NT2/D1 (cell line): ENCODE measurements around the gene DDX1.

Source experiments
- DNase-seq: peaks from one replicate; pipeline ENCODE4 v3.0.0-alpha.2; 2011; ENCODE audit warnings: low read depth, low spot score
- H3K27me3 ChIP-seq: 2 replicates; pipeline ENCODE4 v1.6.0; 2011; ENCODE audit warnings: mild to moderate bottlenecking; ENCODE audit not compliant: insufficient read length, insufficient read depth
- H3K36me3 ChIP-seq: 2 replicates; pipeline ENCODE4 v1.6.1; 2011; ENCODE audit warnings: mild to moderate bottlenecking, low read length, mixed read lengths; ENCODE audit not compliant: insufficient read depth, insufficient read length
- H3K4me1 ChIP-seq: 2 replicates; pipeline ENCODE4 v1.5.1; 2011; ENCODE audit not compliant: insufficient read depth, insufficient read length
- H3K4me3 ChIP-seq: 2 replicates; pipeline ENCODE4 v1.5.1; 2011; ENCODE audit warnings: low read depth; ENCODE audit not compliant: insufficient read length
- H3K9ac ChIP-seq: 2 replicates; pipeline ENCODE4 v1.6.0; 2011; ENCODE audit warnings: low read depth; ENCODE audit not compliant: insufficient read length
- H3K9me3 ChIP-seq: 2 replicates; pipeline ENCODE4 v1.5.1; 2011; ENCODE audit warnings: mild to moderate bottlenecking, low read length; ENCODE audit not compliant: insufficient read depth
- SUZ12 ChIP-seq: IDR thresholded peaks from 2 replicates; pipeline ENCODE4 v1.6.1; 2011; ENCODE audit not compliant: insufficient read length, insufficient read depth; ENCODE audit errors: extremely low read depth
- YY1 ChIP-seq: IDR thresholded peaks from 2 replicates; pipeline ENCODE4 v1.6.1; 2011; ENCODE audit not compliant: insufficient read length, insufficient read depth
- ZNF274 ChIP-seq: IDR thresholded peaks from 2 replicates; pipeline ENCODE4 v1.6.1; 2011; ENCODE audit warnings: mild to moderate bottlenecking, low read depth, low read length

DDX1 gene

DNA sequence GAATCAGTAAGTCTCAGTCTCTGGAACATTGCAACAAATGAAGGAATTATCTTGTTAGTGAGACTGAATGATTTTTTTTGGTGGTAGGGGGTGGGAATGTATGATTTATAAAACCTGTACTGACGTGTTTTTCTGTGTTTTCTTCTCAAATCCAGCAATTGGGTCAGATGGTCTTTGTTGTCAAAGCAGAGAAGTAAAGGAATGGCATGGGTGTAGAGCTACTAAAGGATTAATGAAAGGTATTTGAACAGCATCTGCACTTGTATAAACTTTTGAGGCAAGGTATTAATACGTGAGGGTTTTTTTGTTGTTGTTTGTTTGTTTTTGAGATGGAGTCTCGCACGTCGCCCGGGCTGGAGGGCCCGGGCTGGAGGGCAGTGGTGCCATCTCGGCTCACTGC lies 10.7 kb downstream of the DDX1 start:
- Histone ChIP-seq H3K9ac (no peak overlapping the region), H3K9me3 (no peaks in the 10 kb centered on the region), H3K27me3 (no peaks in the 10 kb centered on the region), H3K4me1 (no peaks in the 10 kb centered on the region), H3K36me3 (peaks cover 92% of the 10 kb centered on the region), H3K4me3 (no peak overlapping the region)
- no peak for DNase-seq
- no peak for TF ChIP-seq SUZ12
- no peak for TF ChIP-seq YY1
- TF ChIP-seq ZNF274, result no peak

DNA sequence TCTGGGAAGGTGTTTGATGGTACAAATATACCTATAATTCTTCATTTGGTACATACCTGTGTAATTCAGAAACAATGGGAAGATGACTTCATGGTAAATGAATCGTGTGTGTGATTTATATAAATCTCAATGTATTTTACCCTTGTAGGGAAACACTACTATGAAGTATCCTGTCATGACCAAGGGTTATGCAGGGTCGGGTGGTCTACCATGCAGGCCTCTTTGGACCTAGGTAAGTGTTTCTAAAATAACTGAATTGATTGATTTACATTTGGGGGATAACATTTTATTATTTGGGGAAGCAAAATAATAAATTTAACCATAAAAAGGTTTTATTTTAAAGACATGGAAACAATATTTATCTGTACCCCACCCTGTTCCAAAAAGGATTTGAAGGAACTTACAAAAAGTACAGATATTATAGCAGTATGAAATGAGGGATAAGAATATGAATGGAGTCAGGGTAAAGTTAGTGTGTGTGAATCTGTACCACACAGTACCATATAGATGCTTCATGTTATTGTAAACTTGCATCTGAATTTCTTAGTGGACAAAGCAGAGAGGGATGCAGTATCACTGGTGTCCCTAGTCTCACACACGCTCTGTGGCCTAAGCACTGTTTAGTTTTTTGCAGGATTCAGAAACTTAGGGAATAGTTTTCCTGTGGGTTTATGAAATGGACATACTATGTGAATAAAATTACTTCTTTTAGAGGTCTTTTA lies 11.5 kb downstream of the DDX1 start:
- TF ChIP-seq SUZ12 (no peak), ZNF274 (no peak), YY1 (no peak)
- H3K4me1 ChIP-seq, result no peaks in the 10 kb centered on the region
- no peak overlapping the region for H3K4me3 ChIP-seq
- H3K9me3 ChIP-seq, result no peaks in the 10 kb centered on the region
- H3K36me3 ChIP-seq, result peaks cover 95% of the 10 kb centered on the region
- no peaks in the 10 kb centered on the region for H3K27me3 ChIP-seq
- H3K9ac ChIP-seq, result no peak overlapping the region
- DNase-seq, result no peak

GRCh38 chr2:15603948-15604347 lies 12.3 kb downstream of the DDX1 start:
- DNase-seq, result no peak
- no peaks in the 10 kb centered on the region for H3K9me3 ChIP-seq
- H3K9ac ChIP-seq, result no peak overlapping the region
- no peak overlapping the region for H3K4me3 ChIP-seq
- H3K36me3 ChIP-seq, result peaks cover 95% of the 10 kb centered on the region
- TF ChIP-seq SUZ12 (no peak), ZNF274 (no peak), YY1 (no peak)
- H3K27me3 ChIP-seq, result no peaks in the 10 kb centered on the region
- no peaks in the 10 kb centered on the region for H3K4me1 ChIP-seq

- Histone ChIP-seq H3K36me3 (peaks cover 96% of the 10 kb centered on the region), H3K4me3 (no peak overlapping the region), H3K27me3 (no peaks in the 10 kb centered on the region), H3K4me1 (no peaks in the 10 kb centered on the region), H3K9me3 (peaks cover 9% of the 10 kb centered on the region), H3K9ac (no peak overlapping the region)
- TF ChIP-seq ZNF274 (no peak), YY1 (no peak), SUZ12 (no peak)
- no peak for DNase-seq
Measured at GRCh38 chr2:15605721-15606120, 14.1 kb downstream of the DDX1 start.

DNA sequence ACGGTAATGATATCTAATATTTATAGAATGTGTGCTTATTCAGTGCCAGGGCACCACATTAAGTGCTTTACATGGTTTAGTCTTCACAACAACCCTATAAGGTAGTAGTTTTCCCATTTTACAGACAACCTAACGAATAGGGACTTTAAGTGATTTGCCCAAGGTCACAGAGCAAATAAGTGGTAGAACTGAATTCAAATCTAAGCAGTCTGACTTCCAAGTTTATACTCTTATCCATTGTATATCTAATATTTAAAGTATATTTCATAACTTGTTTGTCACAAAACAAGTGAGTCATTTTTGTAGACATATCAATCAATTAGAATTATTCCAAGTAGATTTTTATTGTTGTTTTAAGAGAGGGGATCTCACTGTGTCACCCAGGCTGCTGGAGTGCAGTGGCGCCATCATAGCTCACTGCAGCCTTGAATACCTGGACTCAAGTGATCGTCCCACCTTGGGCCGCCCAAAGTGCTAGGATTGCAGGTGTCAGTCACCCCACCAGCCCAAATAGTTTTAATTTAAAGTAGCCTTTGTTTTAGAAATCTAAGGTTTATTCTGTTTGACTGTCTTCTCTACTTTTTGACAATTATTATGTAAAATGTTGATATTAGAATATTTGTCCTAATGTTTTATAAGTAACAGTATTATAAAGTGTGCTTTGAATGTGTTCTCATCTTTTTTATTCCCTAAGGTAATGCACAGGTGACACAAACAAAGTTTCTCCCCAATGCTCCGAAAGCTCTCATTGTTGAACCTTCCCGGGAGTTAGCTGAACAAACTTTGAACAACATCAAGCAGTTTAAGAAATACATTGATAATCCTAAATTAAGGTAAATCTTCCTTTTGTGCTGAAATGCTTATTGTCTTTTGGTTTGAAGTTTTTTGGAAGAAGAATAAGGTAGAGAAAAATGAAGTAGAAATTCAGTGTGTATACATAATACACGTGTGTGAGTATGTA lies 15.1 kb downstream of the DDX1 start:
- no peaks in the 10 kb centered on the region for H3K4me1 ChIP-seq
- H3K27me3 ChIP-seq, result no peaks in the 10 kb centered on the region
- TF ChIP-seq ZNF274 (no peak), YY1 (no peak), SUZ12 (no peak)
- peaks cover 9% of the 10 kb centered on the region for H3K9me3 ChIP-seq
- peaks cover 86% of the 10 kb centered on the region for H3K36me3 ChIP-seq
- no peak for DNase-seq
- no peak overlapping the region for H3K4me3 ChIP-seq
- H3K9ac ChIP-seq, result no peak overlapping the region

DNA sequence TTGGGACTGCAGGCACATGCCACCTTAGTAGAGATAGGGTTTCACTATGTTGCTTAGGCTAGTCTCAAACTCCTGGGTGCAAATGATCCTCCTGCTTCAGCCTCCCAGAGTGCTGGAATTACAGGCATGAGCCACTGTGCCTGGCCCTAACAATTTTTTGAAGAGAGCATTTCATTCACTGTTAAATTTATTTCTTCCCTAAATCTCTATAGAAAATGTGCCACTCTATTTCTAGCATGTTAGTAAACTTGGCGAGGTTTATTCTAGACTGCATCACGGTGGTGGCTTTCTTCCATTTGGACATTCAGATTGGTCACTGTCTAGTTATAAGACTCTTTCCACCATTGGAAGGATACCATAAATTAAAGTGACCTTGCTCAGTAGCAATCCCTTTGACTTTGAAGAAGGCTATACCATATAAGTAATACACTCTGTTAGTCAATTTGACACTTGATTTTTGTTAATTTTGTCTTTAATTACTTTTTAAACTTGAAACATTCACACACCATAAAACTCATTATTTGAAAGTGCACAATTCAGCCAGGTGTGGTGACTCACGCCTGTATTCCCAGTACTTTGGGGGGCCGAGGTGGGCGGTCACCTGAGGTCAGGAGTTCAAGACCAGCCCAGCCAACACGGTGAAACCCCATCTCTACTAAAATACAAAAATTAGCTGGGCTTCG lies 16.2 kb downstream of the DDX1 start:
- H3K4me1 ChIP-seq, result no peaks in the 10 kb centered on the region
- DNase-seq, result no peak
- TF ChIP-seq SUZ12, result no peak
- TF ChIP-seq YY1, result no peak
- no peak for TF ChIP-seq ZNF274
- no peak overlapping the region for H3K9ac ChIP-seq
- peaks cover 9% of the 10 kb centered on the region for H3K9me3 ChIP-seq
- H3K4me3 ChIP-seq, result no peak overlapping the region
- no peaks in the 10 kb centered on the region for H3K27me3 ChIP-seq
- peaks cover 75% of the 10 kb centered on the region for H3K36me3 ChIP-seq

DNA sequence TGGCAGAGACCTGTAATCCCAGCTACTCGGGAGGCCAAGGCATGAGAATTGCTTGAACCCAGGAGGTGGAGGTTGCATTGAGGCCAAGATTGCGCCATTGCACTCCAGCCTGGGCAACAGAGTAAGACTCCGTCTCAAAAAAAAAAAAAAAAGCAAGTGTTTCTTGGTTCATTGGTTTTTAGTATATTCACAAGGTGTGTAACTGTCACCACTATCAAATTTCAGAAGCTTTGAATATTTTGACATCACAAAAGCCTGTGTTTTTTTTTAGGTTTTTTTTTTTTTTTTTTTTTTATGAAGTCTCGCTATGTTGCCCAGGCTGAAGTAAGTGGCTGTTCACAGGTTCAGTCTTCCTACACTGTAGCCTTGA lies 16.7 kb downstream of the DDX1 start:
- TF ChIP-seq YY1 (no peak), SUZ12 (no peak), ZNF274 (no peak)
- Histone ChIP-seq H3K4me1 (no peaks in the 10 kb centered on the region), H3K9ac (no peak overlapping the region), H3K4me3 (no peak overlapping the region), H3K27me3 (no peaks in the 10 kb centered on the region), H3K9me3 (peaks cover 9% of the 10 kb centered on the region), H3K36me3 (peaks cover 76% of the 10 kb centered on the region)
- DNase-seq, result no peak
